PC-3 (cell line): ENCODE data around the gene TMEM30B.

Experiments
- EZH2phosphoT487 ChIP-seq: fragments of 300-600 bp; sonication (generic); IDR thresholded peaks from 2 replicates; pipeline ENCODE4 v1.6.1; 2018; ENCODE audit warnings: mild to moderate bottlenecking, antibody characterized with exemption, low read length, borderline replicate concordance
- TF ChIP-seq, protein P1 (sequence below): fragments of 300-600 bp; sonication (generic); conservative IDR thresholded peaks from 2 replicates; pipeline ENCODE4 v1.5.1; 2017; ENCODE audit warnings: antibody characterized with exemption, low read depth, mild to moderate bottlenecking, low read length

DNA sequence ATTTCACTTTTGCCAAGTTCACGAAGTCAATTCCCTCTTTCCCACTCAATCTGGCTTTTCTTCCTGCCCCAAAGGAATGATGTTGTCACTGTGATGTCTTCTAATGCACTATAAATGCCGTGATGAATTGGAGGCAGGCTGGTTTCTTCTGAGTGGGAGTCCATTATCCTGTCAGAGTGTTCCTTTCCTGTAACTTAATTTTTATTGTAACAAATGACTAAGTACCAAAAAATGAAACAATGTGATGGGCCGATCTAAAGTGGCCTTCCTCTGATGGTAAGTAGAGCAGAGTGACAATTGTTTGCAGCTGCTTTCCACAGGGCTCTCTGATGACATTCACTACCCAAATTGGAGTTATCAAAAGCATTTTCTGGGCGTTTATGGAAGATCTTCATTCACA is 22.2 kb downstream of the TMEM30B start:
- TF ChIP-seq, protein P1, sequence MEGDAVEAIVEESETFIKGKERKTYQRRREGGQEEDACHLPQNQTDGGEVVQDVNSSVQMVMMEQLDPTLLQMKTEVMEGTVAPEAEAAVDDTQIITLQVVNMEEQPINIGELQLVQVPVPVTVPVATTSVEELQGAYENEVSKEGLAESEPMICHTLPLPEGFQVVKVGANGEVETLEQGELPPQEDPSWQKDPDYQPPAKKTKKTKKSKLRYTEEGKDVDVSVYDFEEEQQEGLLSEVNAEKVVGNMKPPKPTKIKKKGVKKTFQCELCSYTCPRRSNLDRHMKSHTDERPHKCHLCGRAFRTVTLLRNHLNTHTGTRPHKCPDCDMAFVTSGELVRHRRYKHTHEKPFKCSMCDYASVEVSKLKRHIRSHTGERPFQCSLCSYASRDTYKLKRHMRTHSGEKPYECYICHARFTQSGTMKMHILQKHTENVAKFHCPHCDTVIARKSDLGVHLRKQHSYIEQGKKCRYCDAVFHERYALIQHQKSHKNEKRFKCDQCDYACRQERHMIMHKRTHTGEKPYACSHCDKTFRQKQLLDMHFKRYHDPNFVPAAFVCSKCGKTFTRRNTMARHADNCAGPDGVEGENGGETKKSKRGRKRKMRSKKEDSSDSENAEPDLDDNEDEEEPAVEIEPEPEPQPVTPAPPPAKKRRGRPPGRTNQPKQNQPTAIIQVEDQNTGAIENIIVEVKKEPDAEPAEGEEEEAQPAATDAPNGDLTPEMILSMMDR, result no peak
- TF ChIP-seq EZH2phosphoT487, result no peak
